HEK293T (cell line): Measurements from ENCODE around the gene THSD4.

ENCODE experiments used
- ARNT ChIP-seq: fragments of 450-650 bp; IDR thresholded peaks from 2 replicates; pipeline ENCODE4 v1.6.1; 2017; ENCODE audit warnings: mild to moderate bottlenecking
- BHLHE40 ChIP-seq: fragments of 450-650 bp; IDR thresholded peaks from 2 replicates; pipeline ENCODE4 v1.6.1; 2016; ENCODE audit warnings: mild to moderate bottlenecking, moderate library complexity, borderline replicate concordance
- ELF4 ChIP-seq: fragments of 450-650 bp; IDR thresholded peaks from 2 replicates; pipeline ENCODE4 v1.6.1; 2017; ENCODE audit warnings: antibody characterized with exemption
- FOXA1 ChIP-seq: fragments of 450-650 bp; IDR thresholded peaks from 2 replicates; pipeline ENCODE4 v1.6.1; 2016; ENCODE audit warnings: mild to moderate bottlenecking
- FOXK2 ChIP-seq: fragments of 450-650 bp; IDR thresholded peaks from 2 replicates; pipeline ENCODE4 v1.6.1; 2016; ENCODE audit warnings: mild to moderate bottlenecking
- FOXM1 ChIP-seq: fragments of 450-650 bp; IDR thresholded peaks from 2 replicates; pipeline ENCODE4 v1.6.1; 2017; ENCODE audit warnings: mild to moderate bottlenecking, borderline replicate concordance
- L3MBTL2 ChIP-seq: fragments of 450-650 bp; conservative IDR thresholded peaks from 2 replicates; pipeline ENCODE4 v1.6.1; 2016; ENCODE audit warnings: mild to moderate bottlenecking
- LEF1 ChIP-seq: fragments of 450-650 bp; IDR thresholded peaks from 2 replicates; pipeline ENCODE4 v1.6.1; 2017; ENCODE audit warnings: mild to moderate bottlenecking, borderline replicate concordance
- SP1 ChIP-seq: fragments of 450-650 bp; IDR thresholded peaks from 2 replicates; pipeline ENCODE4 v1.6.1; 2017
- TARDBP ChIP-seq: fragments of 450-650 bp; IDR thresholded peaks from 2 replicates; pipeline ENCODE4 v1.6.1; 2016
- TF ChIP-seq, protein P1 (sequence below): fragments of 450-650 bp; IDR thresholded peaks from 2 replicates; pipeline ENCODE4 v1.6.1; 2016

DNA sequence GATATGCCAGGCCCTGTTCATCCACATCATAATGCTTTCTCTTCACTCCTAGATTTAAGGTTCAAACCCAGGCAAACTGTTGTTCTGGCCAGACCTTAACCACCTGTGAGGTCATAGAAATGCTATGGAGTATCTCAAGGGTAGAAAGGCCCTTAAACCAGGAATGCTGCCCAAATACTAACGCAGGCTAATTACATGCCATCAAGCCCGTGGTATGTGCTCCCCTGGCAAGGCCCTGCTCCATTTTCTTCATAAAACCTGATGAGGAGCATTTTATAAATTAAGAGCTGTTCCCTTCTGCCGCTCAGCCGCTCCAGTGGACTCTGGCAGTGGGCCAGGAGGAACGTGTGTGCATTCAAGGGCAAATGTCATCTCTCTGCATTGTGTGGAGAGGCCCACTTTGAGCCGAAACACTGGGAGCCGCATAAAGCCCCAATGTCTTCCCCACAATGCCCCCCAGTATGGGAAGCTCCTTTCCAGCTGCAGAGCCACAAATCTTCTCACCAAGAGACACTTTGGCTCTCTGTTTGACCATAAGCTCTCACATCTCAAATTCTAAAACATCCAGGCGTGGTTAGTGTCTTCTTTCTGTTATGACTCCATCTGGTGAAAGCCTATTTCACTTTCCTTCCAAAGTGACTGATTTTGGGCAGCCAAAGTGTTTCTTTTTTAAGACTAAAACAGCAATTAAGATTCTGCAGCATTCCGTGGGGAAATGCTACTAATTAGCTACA is 484.3 kb downstream of the THSD4 start:
- no peak for TF ChIP-seq ELF4
- no peak for TF ChIP-seq BHLHE40
- TF ChIP-seq, protein P1, sequence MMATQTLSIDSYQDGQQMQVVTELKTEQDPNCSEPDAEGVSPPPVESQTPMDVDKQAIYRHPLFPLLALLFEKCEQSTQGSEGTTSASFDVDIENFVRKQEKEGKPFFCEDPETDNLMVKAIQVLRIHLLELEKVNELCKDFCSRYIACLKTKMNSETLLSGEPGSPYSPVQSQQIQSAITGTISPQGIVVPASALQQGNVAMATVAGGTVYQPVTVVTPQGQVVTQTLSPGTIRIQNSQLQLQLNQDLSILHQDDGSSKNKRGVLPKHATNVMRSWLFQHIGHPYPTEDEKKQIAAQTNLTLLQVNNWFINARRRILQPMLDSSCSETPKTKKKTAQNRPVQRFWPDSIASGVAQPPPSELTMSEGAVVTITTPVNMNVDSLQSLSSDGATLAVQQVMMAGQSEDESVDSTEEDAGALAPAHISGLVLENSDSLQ: no peak
- TF ChIP-seq FOXA1: no peak
- TF ChIP-seq SP1: no peak
- TF ChIP-seq LEF1: no peak
- no peak for TF ChIP-seq ARNT
- TF ChIP-seq TARDBP: no peak
- no peak for TF ChIP-seq L3MBTL2
- no peak for TF ChIP-seq FOXK2
- TF ChIP-seq FOXM1: no peak
